Measurements from ENCODE around the gene RBMS1.

RBMS1 gene

DNA sequence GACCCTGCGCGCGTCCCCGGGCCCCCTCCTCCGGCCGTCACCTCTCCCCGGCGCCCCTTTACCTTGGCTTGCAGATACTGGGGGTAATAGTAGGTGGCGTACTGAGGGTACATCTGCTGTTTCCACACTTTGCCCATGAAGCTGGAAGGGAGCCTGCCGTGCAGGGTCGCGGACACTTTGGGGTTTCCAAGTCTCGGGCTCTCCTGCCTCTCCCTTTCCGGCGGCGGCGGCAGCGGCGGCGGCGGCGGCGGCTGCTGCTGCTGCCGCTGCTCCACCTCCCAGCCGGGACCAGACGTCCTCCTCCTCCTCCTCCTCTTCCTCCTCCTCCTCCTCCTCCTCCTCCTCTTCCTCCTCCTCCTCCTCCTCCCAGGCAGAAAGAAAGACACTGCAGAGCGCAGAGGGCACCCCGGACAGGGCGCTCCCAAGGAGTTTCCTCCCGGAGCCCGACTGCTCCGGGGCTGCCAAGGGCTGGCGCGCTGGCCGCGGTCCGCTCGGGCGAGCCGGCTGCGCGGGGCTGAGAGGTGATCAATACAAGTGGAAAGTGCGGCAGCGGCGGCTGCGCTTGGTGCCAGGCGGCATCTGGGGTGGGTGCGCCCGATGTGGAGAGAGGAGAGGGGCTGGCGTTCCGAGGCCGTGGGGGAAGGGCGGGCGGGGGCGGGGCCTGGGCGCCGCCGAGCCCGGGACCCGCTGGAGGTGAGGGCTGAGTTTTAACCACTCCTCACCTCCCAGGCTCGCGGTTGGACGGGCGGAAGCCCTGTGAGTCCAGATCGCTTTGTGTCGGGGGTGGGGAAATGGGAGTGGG is at the start of gene RBMS1:
TSS of gene RBMS1 (minus strand) at position 581 of the 802 bp plus-strand sequence. CDS start at position 137, 444 bp downstream.
- TF ChIP-seq, protein P1, sequence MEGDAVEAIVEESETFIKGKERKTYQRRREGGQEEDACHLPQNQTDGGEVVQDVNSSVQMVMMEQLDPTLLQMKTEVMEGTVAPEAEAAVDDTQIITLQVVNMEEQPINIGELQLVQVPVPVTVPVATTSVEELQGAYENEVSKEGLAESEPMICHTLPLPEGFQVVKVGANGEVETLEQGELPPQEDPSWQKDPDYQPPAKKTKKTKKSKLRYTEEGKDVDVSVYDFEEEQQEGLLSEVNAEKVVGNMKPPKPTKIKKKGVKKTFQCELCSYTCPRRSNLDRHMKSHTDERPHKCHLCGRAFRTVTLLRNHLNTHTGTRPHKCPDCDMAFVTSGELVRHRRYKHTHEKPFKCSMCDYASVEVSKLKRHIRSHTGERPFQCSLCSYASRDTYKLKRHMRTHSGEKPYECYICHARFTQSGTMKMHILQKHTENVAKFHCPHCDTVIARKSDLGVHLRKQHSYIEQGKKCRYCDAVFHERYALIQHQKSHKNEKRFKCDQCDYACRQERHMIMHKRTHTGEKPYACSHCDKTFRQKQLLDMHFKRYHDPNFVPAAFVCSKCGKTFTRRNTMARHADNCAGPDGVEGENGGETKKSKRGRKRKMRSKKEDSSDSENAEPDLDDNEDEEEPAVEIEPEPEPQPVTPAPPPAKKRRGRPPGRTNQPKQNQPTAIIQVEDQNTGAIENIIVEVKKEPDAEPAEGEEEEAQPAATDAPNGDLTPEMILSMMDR (IDR thresholded peaks at IDR 0.05; ENCODE audit: low read depth, low read length, missing control alignments): no peak
- DNase-seq (ENCODE audit: extremely low read depth, low read depth): no peak
- H3K4me3 ChIP-seq (replicated peaks; ENCODE audit: low read depth, low read length): peak within 1 kb of the TSS; percentile 73

DNA sequence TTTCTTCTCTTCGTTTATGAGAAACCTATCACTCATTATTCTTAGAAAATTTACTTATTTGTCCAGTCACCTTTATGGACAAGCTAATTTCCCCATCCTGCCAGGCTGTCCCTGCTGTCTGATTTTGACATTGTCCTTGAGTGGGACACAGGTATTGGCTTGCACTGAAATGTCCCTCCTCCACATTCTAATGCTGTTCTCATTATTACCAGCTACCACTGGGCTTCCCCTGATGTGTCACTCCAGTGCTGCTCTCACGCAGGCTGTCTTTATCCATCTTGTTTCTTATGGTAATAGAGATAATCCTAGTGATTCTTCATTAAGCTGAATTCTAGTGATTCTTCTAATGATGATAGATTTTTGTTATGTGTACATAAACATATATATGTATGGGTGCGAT is 48.1 kb upstream of the RBMS1 start:
- TF ChIP-seq, protein P1 (IDR thresholded peaks at IDR 0.05; ENCODE audit: low read depth, low read length, missing control alignments): no peak
- no peak for DNase-seq (ENCODE audit: extremely low read depth, low read depth)
- no peak overlapping the region for H3K4me3 ChIP-seq (replicated peaks; ENCODE audit: low read depth, low read length)

- DNase-seq (ENCODE audit: extremely low read depth, low read depth): no peak
- TF ChIP-seq, protein P1 (IDR thresholded peaks at IDR 0.05; ENCODE audit: low read depth, low read length, missing control alignments): no peak
Observed at GRCh38 chr2:160538559-160539355, 45.1 kb upstream of the RBMS1 start.

GRCh38 chr2:160538115-160538514 is 44.5 kb upstream of the RBMS1 start:
- DNase-seq (ENCODE audit: extremely low read depth, low read depth): no peak
- TF ChIP-seq, protein P1 (IDR thresholded peaks at IDR 0.05; ENCODE audit: low read depth, low read length, missing control alignments): no peak
- no peak overlapping the region for H3K4me3 ChIP-seq (replicated peaks; ENCODE audit: low read depth, low read length)

More at GRCh38 chr2:160538559-160539355, 45.1 kb upstream of the RBMS1 start:
- no peak overlapping the region for H3K4me3 ChIP-seq (replicated peaks; ENCODE audit: low read depth, low read length)

DNA sequence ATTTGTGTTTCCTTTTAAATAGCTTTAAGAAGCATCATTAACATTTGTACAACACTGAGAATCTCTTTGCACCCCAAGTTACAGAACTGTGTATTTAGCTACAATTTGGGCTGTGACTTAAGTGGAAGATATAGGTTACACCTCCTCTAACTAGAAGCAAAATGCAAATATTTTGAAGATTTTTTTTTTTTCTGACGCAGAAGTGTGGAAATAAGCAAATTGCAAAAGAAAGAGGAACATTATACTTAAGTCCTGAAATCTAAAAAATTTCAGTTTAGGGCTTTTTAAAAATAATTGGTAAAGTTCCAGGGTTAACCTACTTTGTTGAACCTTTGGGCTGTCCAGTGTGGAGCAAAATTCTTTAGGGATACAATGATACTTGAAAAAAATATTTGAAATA is 41.4 kb upstream of the RBMS1 start:
- TF ChIP-seq, protein P1 (IDR thresholded peaks at IDR 0.05; ENCODE audit: low read depth, low read length, missing control alignments): no peak
- no peak for DNase-seq (ENCODE audit: extremely low read depth, low read depth)
- H3K4me3 ChIP-seq (replicated peaks; ENCODE audit: low read depth, low read length): no peak overlapping the region

GRCh38 chr2:160534249-160534648 is 40.6 kb upstream of the RBMS1 start:
- no peak for DNase-seq (ENCODE audit: extremely low read depth, low read depth)
- TF ChIP-seq, protein P1 (IDR thresholded peaks at IDR 0.05; ENCODE audit: low read depth, low read length, missing control alignments): no peak
- H3K4me3 ChIP-seq (replicated peaks; ENCODE audit: low read depth, low read length): no peak overlapping the region

All from HFF-Myc (cell line).